A549 (cell line): ENCODE results near the gene ZNF286A.
"Not testable (repeated sequence)": the region's sequence is repeated elsewhere in the genome, so short reads cannot be mapped to it uniquely, and the experiment has no call there.

Experiments used
- NFE2L2 ChIP-seq: fragments of 150-350 bp; conservative IDR thresholded peaks from 2 replicates; pipeline ENCODE4 v1.6.1; 2014; ENCODE audit warnings: low read length
- POLR2A ChIP-seq: IDR thresholded peaks from 2 replicates; pipeline ENCODE4 v1.6.1; 2012; ENCODE audit warnings: mild to moderate bottlenecking, low read length
- RFX5 ChIP-seq: fragments of 450-650 bp; IDR thresholded peaks from 2 replicates; pipeline ENCODE4 v1.7.1; 2014; ENCODE audit warnings: antibody characterized with exemption, mild to moderate bottlenecking, moderate library complexity
- ZNF302 ChIP-seq: fragments of 250-450 bp; sonication (Bioruptor Pico); IDR thresholded peaks from 2 replicates; pipeline ENCODE4 v1.9.0; 2021; ENCODE audit warnings: inconsistent platforms, mild to moderate bottlenecking, moderate library complexity
- TF ChIP-seq, protein P1 (sequence below): IDR thresholded peaks from 2 replicates; pipeline ENCODE4 v1.6.1; 2012; ENCODE audit warnings: low read depth, borderline replicate concordance
- TF ChIP-seq, protein P2 (sequence below): fragments of >200 bp; sonication (Bioruptor Twin); formaldehyde crosslinking; IDR thresholded peaks from 3 replicates; pipeline ENCODE4 v1.5.1; 2016

DNA sequence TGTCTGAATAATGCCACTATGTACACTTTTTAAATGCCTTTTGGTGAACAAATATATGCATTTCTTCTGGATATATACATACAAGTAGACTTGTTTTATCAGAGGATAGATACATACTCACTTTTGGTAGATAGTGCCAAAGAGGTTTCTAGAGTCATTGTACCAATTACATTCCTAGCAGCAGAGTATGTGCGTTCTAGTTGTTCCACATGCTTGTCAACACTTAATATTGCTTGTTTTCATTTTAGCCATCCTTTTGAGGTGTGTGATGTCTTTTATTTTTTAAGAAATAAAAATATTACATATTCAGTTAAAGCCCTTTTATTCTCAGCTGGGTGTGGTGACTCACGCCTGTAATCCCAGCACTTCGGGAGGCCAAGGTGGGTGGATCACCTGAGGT, 9.3 kb downstream of the ZNF286A start:
- TF ChIP-seq NFE2L2; ZNF302 (CRISPR knock-in tag); POLR2A; RFX5: not testable (repeated sequence)
- TF ChIP-seq, protein P1, sequence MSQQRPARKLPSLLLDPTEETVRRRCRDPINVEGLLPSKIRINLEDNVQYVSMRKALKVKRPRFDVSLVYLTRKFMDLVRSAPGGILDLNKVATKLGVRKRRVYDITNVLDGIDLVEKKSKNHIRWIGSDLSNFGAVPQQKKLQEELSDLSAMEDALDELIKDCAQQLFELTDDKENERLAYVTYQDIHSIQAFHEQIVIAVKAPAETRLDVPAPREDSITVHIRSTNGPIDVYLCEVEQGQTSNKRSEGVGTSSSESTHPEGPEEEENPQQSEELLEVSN = not testable (repeated sequence)
- TF ChIP-seq, protein P2, sequence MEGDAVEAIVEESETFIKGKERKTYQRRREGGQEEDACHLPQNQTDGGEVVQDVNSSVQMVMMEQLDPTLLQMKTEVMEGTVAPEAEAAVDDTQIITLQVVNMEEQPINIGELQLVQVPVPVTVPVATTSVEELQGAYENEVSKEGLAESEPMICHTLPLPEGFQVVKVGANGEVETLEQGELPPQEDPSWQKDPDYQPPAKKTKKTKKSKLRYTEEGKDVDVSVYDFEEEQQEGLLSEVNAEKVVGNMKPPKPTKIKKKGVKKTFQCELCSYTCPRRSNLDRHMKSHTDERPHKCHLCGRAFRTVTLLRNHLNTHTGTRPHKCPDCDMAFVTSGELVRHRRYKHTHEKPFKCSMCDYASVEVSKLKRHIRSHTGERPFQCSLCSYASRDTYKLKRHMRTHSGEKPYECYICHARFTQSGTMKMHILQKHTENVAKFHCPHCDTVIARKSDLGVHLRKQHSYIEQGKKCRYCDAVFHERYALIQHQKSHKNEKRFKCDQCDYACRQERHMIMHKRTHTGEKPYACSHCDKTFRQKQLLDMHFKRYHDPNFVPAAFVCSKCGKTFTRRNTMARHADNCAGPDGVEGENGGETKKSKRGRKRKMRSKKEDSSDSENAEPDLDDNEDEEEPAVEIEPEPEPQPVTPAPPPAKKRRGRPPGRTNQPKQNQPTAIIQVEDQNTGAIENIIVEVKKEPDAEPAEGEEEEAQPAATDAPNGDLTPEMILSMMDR = not testable (repeated sequence)
